ENCODE results near the gene UGT3A1.

DNA sequence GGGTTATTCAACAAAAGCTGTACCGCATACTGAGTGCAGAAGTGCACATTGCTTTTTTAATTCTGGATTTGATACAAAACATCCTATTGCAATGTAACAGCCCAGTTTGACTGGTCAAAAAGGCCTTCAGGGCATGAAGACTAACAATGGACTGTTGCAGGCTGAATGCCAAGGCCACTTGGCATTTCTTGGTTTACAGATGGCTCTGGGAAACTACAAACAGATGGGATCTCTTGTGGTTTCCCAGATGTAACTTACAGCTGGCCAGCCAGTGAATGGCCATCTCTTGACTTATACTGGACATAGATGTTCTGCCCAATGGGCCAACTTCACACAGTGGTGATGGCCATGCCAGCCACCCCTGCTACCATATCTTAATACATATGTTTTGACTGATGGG is 38.7 kb upstream of the UGT3A1 start:
- TF ChIP-seq, protein P1, sequence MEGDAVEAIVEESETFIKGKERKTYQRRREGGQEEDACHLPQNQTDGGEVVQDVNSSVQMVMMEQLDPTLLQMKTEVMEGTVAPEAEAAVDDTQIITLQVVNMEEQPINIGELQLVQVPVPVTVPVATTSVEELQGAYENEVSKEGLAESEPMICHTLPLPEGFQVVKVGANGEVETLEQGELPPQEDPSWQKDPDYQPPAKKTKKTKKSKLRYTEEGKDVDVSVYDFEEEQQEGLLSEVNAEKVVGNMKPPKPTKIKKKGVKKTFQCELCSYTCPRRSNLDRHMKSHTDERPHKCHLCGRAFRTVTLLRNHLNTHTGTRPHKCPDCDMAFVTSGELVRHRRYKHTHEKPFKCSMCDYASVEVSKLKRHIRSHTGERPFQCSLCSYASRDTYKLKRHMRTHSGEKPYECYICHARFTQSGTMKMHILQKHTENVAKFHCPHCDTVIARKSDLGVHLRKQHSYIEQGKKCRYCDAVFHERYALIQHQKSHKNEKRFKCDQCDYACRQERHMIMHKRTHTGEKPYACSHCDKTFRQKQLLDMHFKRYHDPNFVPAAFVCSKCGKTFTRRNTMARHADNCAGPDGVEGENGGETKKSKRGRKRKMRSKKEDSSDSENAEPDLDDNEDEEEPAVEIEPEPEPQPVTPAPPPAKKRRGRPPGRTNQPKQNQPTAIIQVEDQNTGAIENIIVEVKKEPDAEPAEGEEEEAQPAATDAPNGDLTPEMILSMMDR (IDR thresholded peaks at IDR 0.05): no peak
- TF ChIP-seq POLR2AphosphoS5 (IDR thresholded peaks at IDR 0.05): no peak
- TF ChIP-seq POLR2A (IDR thresholded peaks at IDR 0.05): no peak
